A549 (cell line): ENCODE results near the gene REXO5. TPM values are rescaled to one million over a fixed set of nuclear protein-coding genes. Genes with fewer than 3 reads are reported as not detected.

Source experiments
- ATAC-seq, 2 experiments: fragments of 200-7000 bp in 1 of 2; fragments of >200 bp in 1 of 2; cut with Nextera tagmentation in 1 of 2; cut with Tn5 transposase in 1 of 2; 3 replicates each; pipeline versions ENCODE4 v1.8.0 to v1.9.1; 2018 to 2020; ENCODE audit warnings: mild to moderate bottlenecking in 1 of 2, moderate library complexity in 1 of 2
- CTCF ChIA-PET: fragments of 300-600 bp; sonication (Branson Sonifier 250); formaldehyde crosslinking; extraction: SDS; loops from one replicate; lab custom pipeline; 2021; ENCODE audit warnings: antibody characterized with exemption, inconsistent platforms; lab: Yijun Ruan, JAX
- POLR2A ChIA-PET: fragments of 350-600 bp; formaldehyde crosslinking; extraction: SDS; loops from one replicate; lab custom pipeline; 2021; ENCODE audit warnings: antibody characterized with exemption, inconsistent platforms; lab: Yijun Ruan, JAX
- DNase-seq, 2 experiments: peaks; one replicate each; pipeline versions ENCODE4 v3.0.0 to v3.0.0-alpha.2; 2011 to 2016; ENCODE audit warnings: low read depth in 1 of 2, low spot score in 1 of 2
- FAIRE-seq: peaks from 2 replicates; lab custom pipeline; 2011; peaks lifted over from hg19 to GRCh38; lab: Jason Lieb, UNC
- H3K27ac ChIP-seq, 2 experiments: fragments of >200 bp; sonication (Bioruptor Twin); formaldehyde crosslinking; 3 replicates each; pipeline ENCODE4 v1.5.1; 2016 to 2017
- H3K4me1 ChIP-seq: fragments of >200 bp; sonication (Bioruptor Twin); formaldehyde crosslinking; 3 replicates; pipeline ENCODE4 v1.6.1; 2016
- H3K4me2 ChIP-seq: fragments of >200 bp; sonication (Bioruptor Twin); formaldehyde crosslinking; 3 replicates; pipeline ENCODE4 v1.6.1; 2016
- H3K4me3 ChIP-seq: fragments of >200 bp; sonication (Bioruptor Twin); formaldehyde crosslinking; 3 replicates; pipeline ENCODE4 v1.5.1; 2016
- H3K9me3 ChIP-seq: fragments of >200 bp; sonication (Bioruptor Twin); formaldehyde crosslinking; 3 replicates; pipeline ENCODE4 v1.6.1; 2016
- CBX2 ChIP-seq: fragments of 200-600 bp; sonication (generic); IDR thresholded peaks from 2 replicates; pipeline ENCODE4 v1.6.1; 2016; ENCODE audit warnings: low read depth, mild to moderate bottlenecking, borderline replicate concordance
- CBX8 ChIP-seq: fragments of 200-600 bp; sonication (generic); IDR thresholded peaks from 2 replicates; pipeline ENCODE4 v1.6.1; 2016
- CHD4 ChIP-seq: fragments of 200-600 bp; sonication (generic); IDR thresholded peaks from 2 replicates; pipeline ENCODE4 v1.6.1; 2016; ENCODE audit warnings: antibody characterized with exemption, mild to moderate bottlenecking, borderline replicate concordance
- EHF ChIP-seq: fragments of 250-450 bp; sonication (Bioruptor Pico); IDR thresholded peaks from 2 replicates; pipeline ENCODE4 v1.5.0; 2020; ENCODE audit warnings: mild to moderate bottlenecking
- EHMT2 ChIP-seq: fragments of 200-600 bp; sonication (generic); IDR thresholded peaks from 2 replicates; pipeline ENCODE4 v1.6.1; 2016; ENCODE audit warnings: antibody characterized with exemption, low read depth, mild to moderate bottlenecking, moderate library complexity
- EP300 ChIP-seq, 2 experiments: fragments of >200 bp; sonication (Bioruptor Twin); formaldehyde crosslinking; IDR thresholded peaks; 2 replicates in 1 of 2; 3 replicates in 1 of 2; pipeline ENCODE4 v1.6.1; 2016 to 2017
- FOSL2 ChIP-seq, 2 experiments: fragments of 450-650 bp in 1 of 2; fragments of >200 bp in 1 of 2; sonication (Bioruptor Twin) in 1 of 2; formaldehyde crosslinking; IDR thresholded peaks; 2 replicates each; pipeline versions ENCODE4 v1.5.0 to v1.6.1; 2016 to 2020; ENCODE audit warnings: mild to moderate bottlenecking in 1 of 2, moderate library complexity in 1 of 2
- GATA3 ChIP-seq: IDR thresholded peaks from 2 replicates; pipeline ENCODE4 v1.6.1; 2012; ENCODE audit warnings: borderline replicate concordance
- HEYL ChIP-seq: fragments of 250-450 bp; sonication (Bioruptor Pico); IDR thresholded peaks from 2 replicates; pipeline ENCODE4 v1.8.0; 2021; ENCODE audit warnings: mild to moderate bottlenecking, moderate library complexity
- JUNB ChIP-seq: fragments of >200 bp; sonication (Bioruptor Twin); formaldehyde crosslinking; IDR thresholded peaks from 2 replicates; pipeline ENCODE4 v1.6.1; 2016
- KDM1A ChIP-seq: fragments of 200-600 bp; sonication (generic); IDR thresholded peaks from 2 replicates; pipeline ENCODE4 v1.6.1; 2016; ENCODE audit warnings: low read depth, mild to moderate bottlenecking
- POLR2A ChIP-seq: IDR thresholded peaks from 2 replicates; pipeline ENCODE4 v1.6.1; 2012; ENCODE audit warnings: mild to moderate bottlenecking, low read length
- POLR2AphosphoS2 ChIP-seq: conservative IDR thresholded peaks from 2 replicates; pipeline ENCODE4 v1.6.1; 2012; ENCODE audit warnings: low read length, improper control_type of control experiment, inconsistent platforms
- RAD21 ChIP-seq, 2 experiments: fragments of >200 bp in 1 of 2; sonication (Bioruptor Twin) in 1 of 2; formaldehyde crosslinking in 1 of 2; IDR thresholded peaks in 1 of 2; conservative IDR thresholded peaks in 1 of 2; 2 replicates in 1 of 2; 3 replicates in 1 of 2; pipeline ENCODE4 v1.6.1; 2012 to 2018; ENCODE audit warnings: inconsistent platforms in 1 of 2
- RARB ChIP-seq: fragments of 250-450 bp; sonication (Bioruptor Pico); IDR thresholded peaks from 2 replicates; pipeline ENCODE4 v1.8.0; 2021; ENCODE audit warnings: mild to moderate bottlenecking, moderate library complexity
- RFX5 ChIP-seq: fragments of 450-650 bp; IDR thresholded peaks from 2 replicates; pipeline ENCODE4 v1.7.1; 2014; ENCODE audit warnings: antibody characterized with exemption, mild to moderate bottlenecking, moderate library complexity
- SMC3 ChIP-seq: fragments of >200 bp; sonication (Bioruptor Twin); formaldehyde crosslinking; IDR thresholded peaks from 3 replicates; pipeline ENCODE4 v1.6.1; 2018; ENCODE audit warnings: inconsistent platforms
- ZC3H11A ChIP-seq: fragments of 450-650 bp; IDR thresholded peaks from 2 replicates; pipeline ENCODE4 v1.6.1; 2014; ENCODE audit warnings: antibody characterized with exemption, mild to moderate bottlenecking
- WGBS: methylation state at CpG from one replicate; pipeline ENCODE4 v1.1.6; 2017; ENCODE audit errors: missing lambda C conversion rate; 5-methylcytosine and 5-hydroxymethylcytosine counted together
- polyA plus RNA-seq, 4 experiments: library from polyadenylated mRNA; depleted of rRNA in 3 of 4; stranded (reverse); fragments of >200 nt; fragmentation: RNase III in 1 of 4; extraction: RNeasy Plus Mini Kit Qiagen cat#74134 plus additional on column Dnase treatment in 1 of 4; gene quantifications; 2 replicates in 3 of 4; 3 replicates in 1 of 4; pipeline ENCODE4 v1.2.3, GENCODE V29; 2011 to 2017
- TF ChIP-seq, protein P1 (sequence below): fragments of >200 bp; sonication (Bioruptor Twin); formaldehyde crosslinking; IDR thresholded peaks from 3 replicates; pipeline ENCODE4 v1.6.1; 2016
- TF ChIP-seq, protein P2 (sequence below): IDR thresholded peaks from 2 replicates; pipeline ENCODE4 v1.6.1; 2012; ENCODE audit warnings: low read depth, borderline replicate concordance
- TF ChIP-seq, protein P3 (sequence below): IDR thresholded peaks from 2 replicates; pipeline ENCODE4 v1.6.1; 2012
- TF ChIP-seq, protein P4 (sequence below): fragments of 150-350 bp; IDR thresholded peaks from 2 replicates; pipeline ENCODE4 v1.6.1; 2014; ENCODE audit warnings: low read depth, mild to moderate bottlenecking, low read length
- TF ChIP-seq, protein P5 (sequence below): fragments of 250-450 bp; sonication (Bioruptor Pico); IDR thresholded peaks from 2 replicates; pipeline ENCODE4 v1.5.0; 2020; ENCODE audit warnings: low read depth, mild to moderate bottlenecking, moderate library complexity
- TF ChIP-seq, protein P6 (sequence below): fragments of 450-650 bp; IDR thresholded peaks from 2 replicates; pipeline ENCODE4 v1.6.1; 2014; ENCODE audit warnings: antibody characterized with exemption

Gene REXO5
- polyA plus RNA-seq, 2 of the 4 experiments (the other 2 are of a cell fraction): 4.0 to 5.1 TPM

DNA sequence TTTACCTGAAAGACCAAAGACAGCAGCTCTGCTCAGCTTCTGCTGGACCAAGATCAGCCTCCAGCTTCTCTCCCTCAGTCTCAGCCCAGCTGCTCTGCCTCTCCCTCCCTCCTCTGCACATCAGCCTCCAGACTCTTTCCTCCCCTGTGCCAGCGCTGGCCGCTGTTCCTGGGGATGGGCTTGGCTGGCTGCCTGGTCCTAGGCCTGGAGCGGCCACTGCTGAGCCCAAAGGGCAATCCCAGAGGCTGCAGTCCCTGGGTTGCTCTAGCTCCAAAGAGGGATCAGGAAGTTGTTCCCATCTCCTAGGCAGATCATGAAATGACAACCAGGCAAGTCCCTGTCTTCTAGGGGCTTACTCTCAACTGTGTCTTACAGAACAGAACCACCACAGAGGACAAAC, 62.6 kb downstream of the REXO5 start:
- no peak for FAIRE-seq
- Histone ChIP-seq H3K4me2 (peak overlapping the region; percentile 56), H3K27ac (peak overlapping the region; percentile 57 to 87; a peak in 5 of 6 replicates), H3K9me3 (no peaks in the 10 kb centered on the region), H3K4me3 (no peak overlapping the region), H3K4me1 (peaks cover 58% of the 10 kb centered on the region)
- ChIA-PET CTCF (interaction anchor here (0.7 to 2.4 kb wide), 5 partner anchors 14 to 250 kb away, joined by 3 to 7 read pairs (median 3); no protein-coding TSS in a partner anchor), POLR2A (interaction anchor here (3.2 kb wide), 1 partner anchor 31 kb away, joined by 9 read pairs; the partner anchor contains the start of genes DCUN1D3 and LYRM1)
- TF ChIP-seq EHMT2: no peak
- 0 out of 3 replicates have a peak, but pooled peaks have one; percentile 10 for TF ChIP-seq SMC3
- 0% methylated on average over 3 of the region's 3 CpGs for WGBS
- peak in 1 of 2 experiments; percentile 45 for DNase-seq
- ATAC-seq: peak; percentile 75 to 87

DNA sequence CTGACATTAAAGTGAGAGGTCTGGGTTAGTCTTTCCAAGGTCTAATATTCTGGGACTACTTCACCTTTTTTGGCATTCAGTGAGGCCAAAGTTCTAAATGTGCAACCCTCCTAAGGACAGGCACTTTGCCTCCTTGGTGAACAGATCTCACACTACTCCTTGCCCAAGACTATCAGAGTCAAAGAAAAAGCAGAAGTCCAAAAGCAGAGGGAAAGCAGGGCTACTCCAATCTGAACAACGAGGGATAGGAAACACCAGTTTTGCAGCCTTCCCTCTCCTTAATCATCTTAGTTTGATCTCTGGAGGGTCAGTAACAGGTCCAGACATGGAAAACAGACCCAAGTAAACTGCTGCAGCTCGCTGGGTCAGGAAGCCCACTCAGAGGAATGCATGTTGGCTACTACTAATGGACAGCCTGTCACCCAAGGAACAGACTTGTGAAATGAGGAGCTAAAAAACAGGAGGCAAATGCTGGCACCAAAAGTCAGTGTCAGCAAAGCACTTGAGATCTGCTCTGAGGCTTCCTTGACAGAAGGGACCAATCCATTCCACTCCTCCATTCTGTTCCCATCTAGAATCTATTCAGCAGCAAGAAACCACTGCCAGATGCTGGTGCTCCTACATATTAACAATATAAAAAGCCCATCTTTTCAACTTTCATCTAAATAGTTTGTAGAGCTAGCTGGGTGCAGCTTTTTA, 63.9 kb downstream of the REXO5 start:
- no peak overlapping the region for H3K4me3 ChIP-seq
- H3K4me2 ChIP-seq: no peak overlapping the region; the same call in 2 of the 3 replicates
- CTCF ChIA-PET: interaction anchor here (1.0 kb wide), 1 partner anchor 20 kb away, joined by 5 read pairs; no protein-coding TSS in a partner anchor
- ATAC-seq (no peak), FAIRE-seq (no peak), DNase-seq (no peak)
- H3K4me1 ChIP-seq: peaks cover 61% of the 10 kb centered on the region
- POLR2A ChIA-PET: no interaction called here
- TF ChIP-seq KDM1A (no peak), JUNB (no peak), ZC3H11A (no peak), EP300 (IDR thresholded peaks at IDR 0.05) (no peak), POLR2AphosphoS2 (no peak), RARB (CRISPR knock-in tag) (no peak), CHD4 (no peak), CBX8 (no peak)
- TF ChIP-seq, protein P1, sequence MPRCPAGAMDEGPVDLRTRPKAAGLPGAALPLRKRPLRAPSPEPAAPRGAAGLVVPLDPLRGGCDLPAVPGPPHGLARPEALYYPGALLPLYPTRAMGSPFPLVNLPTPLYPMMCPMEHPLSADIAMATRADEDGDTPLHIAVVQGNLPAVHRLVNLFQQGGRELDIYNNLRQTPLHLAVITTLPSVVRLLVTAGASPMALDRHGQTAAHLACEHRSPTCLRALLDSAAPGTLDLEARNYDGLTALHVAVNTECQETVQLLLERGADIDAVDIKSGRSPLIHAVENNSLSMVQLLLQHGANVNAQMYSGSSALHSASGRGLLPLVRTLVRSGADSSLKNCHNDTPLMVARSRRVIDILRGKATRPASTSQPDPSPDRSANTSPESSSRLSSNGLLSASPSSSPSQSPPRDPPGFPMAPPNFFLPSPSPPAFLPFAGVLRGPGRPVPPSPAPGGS: no peak
- TF ChIP-seq, protein P2, sequence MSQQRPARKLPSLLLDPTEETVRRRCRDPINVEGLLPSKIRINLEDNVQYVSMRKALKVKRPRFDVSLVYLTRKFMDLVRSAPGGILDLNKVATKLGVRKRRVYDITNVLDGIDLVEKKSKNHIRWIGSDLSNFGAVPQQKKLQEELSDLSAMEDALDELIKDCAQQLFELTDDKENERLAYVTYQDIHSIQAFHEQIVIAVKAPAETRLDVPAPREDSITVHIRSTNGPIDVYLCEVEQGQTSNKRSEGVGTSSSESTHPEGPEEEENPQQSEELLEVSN: no peak
- TF ChIP-seq, protein P3, sequence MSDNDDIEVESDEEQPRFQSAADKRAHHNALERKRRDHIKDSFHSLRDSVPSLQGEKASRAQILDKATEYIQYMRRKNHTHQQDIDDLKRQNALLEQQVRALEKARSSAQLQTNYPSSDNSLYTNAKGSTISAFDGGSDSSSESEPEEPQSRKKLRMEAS: no peak
- 92% methylated on average over 2 of the region's 2 CpGs for WGBS
- no peaks in the 10 kb centered on the region for H3K9me3 ChIP-seq
- peak overlapping the region in 1 of 2 experiments; percentile 87; a peak in 2 of 6 replicates for H3K27ac ChIP-seq

DNA sequence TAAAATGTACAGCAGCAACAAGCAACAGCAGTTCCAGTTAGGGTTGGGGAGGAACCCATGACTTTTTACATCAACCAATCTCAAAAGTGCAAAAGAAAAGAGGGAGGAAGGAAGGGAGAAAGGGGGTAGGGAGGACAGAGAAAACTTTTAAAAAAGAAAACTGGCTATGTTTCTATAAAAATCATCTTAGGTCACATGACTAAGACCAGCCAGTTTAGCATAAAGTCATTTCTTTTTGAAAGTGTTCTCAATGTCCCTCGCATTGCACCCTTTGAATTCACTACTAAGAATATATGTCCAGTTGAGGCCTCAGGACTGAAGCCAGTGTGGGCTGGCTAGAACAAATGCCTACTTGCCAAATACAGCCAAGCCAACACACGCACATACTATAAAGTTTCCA, 64.9 kb downstream of the REXO5 start:
- WGBS: 48% methylated on average over 2 of the region's 2 CpGs
- ATAC-seq: no peak
- no peak for DNase-seq
- FAIRE-seq: no peak
- H3K27ac ChIP-seq: no peak overlapping the region
- no peak overlapping the region for H3K4me3 ChIP-seq
- H3K4me1 ChIP-seq: peaks cover 52% of the 10 kb centered on the region
- H3K9me3 ChIP-seq: no peaks in the 10 kb centered on the region
- CTCF ChIA-PET: interaction anchor here (0.9 to 1.2 kb wide), 3 partner anchors 15 to 21 kb away, joined by 3 to 7 read pairs (median 5); no protein-coding TSS in a partner anchor
- POLR2A ChIA-PET: interaction anchor here (0.6 kb wide), 1 partner anchor 177 kb away, joined by 3 read pairs; no protein-coding TSS in a partner anchor
- no peak overlapping the region for H3K4me2 ChIP-seq
- no peak for TF ChIP-seq CBX2
- TF ChIP-seq, protein P4, sequence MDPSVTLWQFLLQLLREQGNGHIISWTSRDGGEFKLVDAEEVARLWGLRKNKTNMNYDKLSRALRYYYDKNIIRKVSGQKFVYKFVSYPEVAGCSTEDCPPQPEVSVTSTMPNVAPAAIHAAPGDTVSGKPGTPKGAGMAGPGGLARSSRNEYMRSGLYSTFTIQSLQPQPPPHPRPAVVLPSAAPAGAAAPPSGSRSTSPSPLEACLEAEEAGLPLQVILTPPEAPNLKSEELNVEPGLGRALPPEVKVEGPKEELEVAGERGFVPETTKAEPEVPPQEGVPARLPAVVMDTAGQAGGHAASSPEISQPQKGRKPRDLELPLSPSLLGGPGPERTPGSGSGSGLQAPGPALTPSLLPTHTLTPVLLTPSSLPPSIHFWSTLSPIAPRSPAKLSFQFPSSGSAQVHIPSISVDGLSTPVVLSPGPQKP: no peak
- no peak for TF ChIP-seq EP300 (IDR thresholded peaks at IDR 0.05)
- TF ChIP-seq POLR2A: no peak
- TF ChIP-seq, protein P2: no peak
- no peak for TF ChIP-seq GATA3
- TF ChIP-seq EHF (CRISPR knock-in tag): no peak
- TF ChIP-seq, protein P5, sequence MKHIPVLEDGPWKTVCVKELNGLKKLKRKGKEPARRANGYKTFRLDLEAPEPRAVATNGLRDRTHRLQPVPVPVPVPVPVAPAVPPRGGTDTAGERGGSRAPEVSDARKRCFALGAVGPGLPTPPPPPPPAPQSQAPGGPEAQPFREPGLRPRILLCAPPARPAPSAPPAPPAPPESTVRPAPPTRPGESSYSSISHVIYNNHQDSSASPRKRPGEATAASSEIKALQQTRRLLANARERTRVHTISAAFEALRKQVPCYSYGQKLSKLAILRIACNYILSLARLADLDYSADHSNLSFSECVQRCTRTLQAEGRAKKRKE (CRISPR knock-in tag): no peak
- TF ChIP-seq, protein P1: no peak
- TF ChIP-seq RAD21 (conservative IDR thresholded peaks at IDR 0.05 in 1 of 2, IDR thresholded peaks at IDR 0.05 in 1 of 2): no peak
- TF ChIP-seq CHD4: no peak
- TF ChIP-seq ZC3H11A: no peak
- TF ChIP-seq, protein P6, sequence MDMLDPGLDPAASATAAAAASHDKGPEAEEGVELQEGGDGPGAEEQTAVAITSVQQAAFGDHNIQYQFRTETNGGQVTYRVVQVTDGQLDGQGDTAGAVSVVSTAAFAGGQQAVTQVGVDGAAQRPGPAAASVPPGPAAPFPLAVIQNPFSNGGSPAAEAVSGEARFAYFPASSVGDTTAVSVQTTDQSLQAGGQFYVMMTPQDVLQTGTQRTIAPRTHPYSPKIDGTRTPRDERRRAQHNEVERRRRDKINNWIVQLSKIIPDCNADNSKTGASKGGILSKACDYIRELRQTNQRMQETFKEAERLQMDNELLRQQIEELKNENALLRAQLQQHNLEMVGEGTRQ: no peak
- no peak for TF ChIP-seq HEYL (CRISPR knock-in tag)
- TF ChIP-seq RFX5: no peak
- no peak for TF ChIP-seq FOSL2 (IDR thresholded peaks at IDR 0.05)
- no peak for TF ChIP-seq FOSL2 (CRISPR knock-in tag; IDR thresholded peaks at IDR 0.05)
